ENCODE data around the gene SLC9A5.

DNA sequence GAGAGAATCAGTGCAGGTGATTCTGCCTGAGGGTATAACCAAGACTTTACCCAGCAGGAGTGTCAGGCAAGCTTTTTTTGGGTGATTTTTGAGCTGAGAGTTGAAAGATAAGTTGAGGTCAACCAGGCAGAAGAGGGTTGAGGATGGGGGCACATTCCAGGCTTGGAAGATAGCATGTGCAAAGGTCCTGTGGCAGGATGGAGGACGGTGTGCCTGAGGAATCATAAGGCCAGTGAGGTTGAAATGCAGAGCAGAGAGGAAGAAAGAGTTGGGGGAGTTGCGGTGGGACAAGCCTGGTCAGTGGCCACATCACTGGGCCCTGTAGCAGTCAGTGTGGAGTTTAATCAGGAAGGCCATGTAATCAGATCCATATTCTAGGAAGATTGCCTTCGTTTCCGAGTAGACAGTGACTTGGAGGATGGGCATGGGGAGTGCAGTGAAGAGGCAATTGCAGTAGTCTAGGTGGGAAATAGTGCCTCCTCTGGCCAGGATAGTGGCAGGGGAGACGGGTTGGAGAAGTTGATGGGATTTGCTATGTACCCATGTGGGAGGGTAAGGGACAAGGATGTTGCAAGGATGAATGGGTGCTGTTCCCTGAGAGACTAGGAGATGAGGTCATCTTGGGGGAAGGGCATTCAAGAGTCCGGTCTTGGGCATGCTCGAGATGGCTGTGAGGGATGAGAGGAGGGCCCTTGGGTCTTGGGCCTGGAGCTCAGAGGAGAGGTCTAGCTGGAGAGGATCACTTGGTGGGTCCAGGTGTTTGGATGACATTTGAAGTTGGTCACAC lies 34.5 kb downstream of the SLC9A5 start:
- TF ChIP-seq EZH2 (IDR thresholded peaks at IDR 0.05; ENCODE audit: borderline replicate concordance, low read length) (no peak), CTCF (IDR thresholded peaks at IDR 0.05; ENCODE audit: low read length) (peak; percentile 13; the same call in 1 of the 2 replicates)
